Liver (tissue), 3 donors: ENCODE measurements around the gene HSPB9.

Experiments used
- CTCF ChIP-seq: fragments of 150-350 bp; IDR thresholded peaks from 2 replicates; pipeline ENCODE4 v1.5.1; 2017; ENCODE audit warnings: improper control_type of control experiment, low read depth, low read length; ENCODE audit not compliant: missing input control
- GABPA ChIP-seq, 2 donors: IDR thresholded peaks in 1 of 2; conservative IDR thresholded peaks in 1 of 2; 2 replicates each; pipeline ENCODE4 v1.6.1; 2016; ENCODE audit warnings: antibody characterized with exemption in 2 of 2, mild to moderate bottlenecking in 1 of 2, moderate library complexity in 1 of 2
- MAX ChIP-seq: IDR thresholded peaks from 2 replicates; pipeline ENCODE4 v1.6.1; 2016; ENCODE audit warnings: antibody characterized with exemption
- RXRA ChIP-seq, 2 donors: IDR thresholded peaks; 2 replicates each; pipeline ENCODE4 v1.6.1; 2017 to 2018; ENCODE audit warnings: antibody characterized with exemption in 2 of 2, mild to moderate bottlenecking in 1 of 2
- TAF1 ChIP-seq: conservative IDR thresholded peaks from 2 replicates; pipeline ENCODE4 v1.6.1; 2016; ENCODE audit warnings: antibody characterized with exemption, mild to moderate bottlenecking
- TF ChIP-seq, protein P1 (sequence below): IDR thresholded peaks from 2 replicates; pipeline ENCODE4 v1.6.1; 2016; ENCODE audit warnings: antibody characterized with exemption
- donor health status: healthy.
- donor health status: healthy.

- TF ChIP-seq CTCF (no peak), TAF1 (no peak), GABPA (IDR thresholded peaks at IDR 0.05 in 1 of 2, conservative IDR thresholded peaks at IDR 0.05 in 1 of 2) (no peak), MAX (no peak), RXRA (IDR thresholded peaks at IDR 0.05) (no peak)
- TF ChIP-seq, protein P1, sequence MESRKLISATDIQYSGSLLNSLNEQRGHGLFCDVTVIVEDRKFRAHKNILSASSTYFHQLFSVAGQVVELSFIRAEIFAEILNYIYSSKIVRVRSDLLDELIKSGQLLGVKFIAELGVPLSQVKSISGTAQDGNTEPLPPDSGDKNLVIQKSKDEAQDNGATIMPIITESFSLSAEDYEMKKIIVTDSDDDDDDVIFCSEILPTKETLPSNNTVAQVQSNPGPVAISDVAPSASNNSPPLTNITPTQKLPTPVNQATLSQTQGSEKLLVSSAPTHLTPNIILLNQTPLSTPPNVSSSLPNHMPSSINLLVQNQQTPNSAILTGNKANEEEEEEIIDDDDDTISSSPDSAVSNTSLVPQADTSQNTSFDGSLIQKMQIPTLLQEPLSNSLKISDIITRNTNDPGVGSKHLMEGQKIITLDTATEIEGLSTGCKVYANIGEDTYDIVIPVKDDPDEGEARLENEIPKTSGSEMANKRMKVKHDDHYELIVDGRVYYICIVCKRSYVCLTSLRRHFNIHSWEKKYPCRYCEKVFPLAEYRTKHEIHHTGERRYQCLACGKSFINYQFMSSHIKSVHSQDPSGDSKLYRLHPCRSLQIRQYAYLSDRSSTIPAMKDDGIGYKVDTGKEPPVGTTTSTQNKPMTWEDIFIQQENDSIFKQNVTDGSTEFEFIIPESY: no peak
Observed at GRCh38 chr17:42126836-42127235, 4.2 kb downstream of the HSPB9 start.
